Activated gamma-delta T cell treated with Interleukin-2 at 50 U/mL for 16 hours (primary cell): ENCODE data around the gene ADAMTS2.

Source experiments
- DNase-seq: peaks from one replicate; pipeline ENCODE4 v3.0.0-alpha.2; 2020

Gene ADAMTS2

GRCh38 chr5:179191506-179192184 lies 153.6 kb downstream of the ADAMTS2 start:
- no peak for DNase-seq

GRCh38 chr5:179190851-179191505 lies 154.3 kb downstream of the ADAMTS2 start:
- DNase-seq: no peak

GRCh38 chr5:179188636-179189035 lies 156.6 kb downstream of the ADAMTS2 start:
- no peak for DNase-seq

GRCh38 chr5:179187681-179188575 lies 157.3 kb downstream of the ADAMTS2 start:
- no peak for DNase-seq

GRCh38 chr5:179187229-179187678 lies 158.0 kb downstream of the ADAMTS2 start:
- DNase-seq: no peak

GRCh38 chr5:179186801-179187200 lies 158.5 kb downstream of the ADAMTS2 start:
- no peak for DNase-seq

GRCh38 chr5:179185941-179186411 lies 159.3 kb downstream of the ADAMTS2 start:
- no peak for DNase-seq

GRCh38 chr5:179185256-179185940 lies 159.9 kb downstream of the ADAMTS2 start:
- no peak for DNase-seq

- DNase-seq: no peak
Observed at GRCh38 chr5:179184521-179185050, 160.7 kb downstream of the ADAMTS2 start.

GRCh38 chr5:179183481-179183880 lies 161.8 kb downstream of the ADAMTS2 start:
- DNase-seq: no peak

- no peak for DNase-seq
Observed at GRCh38 chr5:179182601-179183000, 162.7 kb downstream of the ADAMTS2 start.

GRCh38 chr5:179181988-179182387 lies 163.3 kb downstream of the ADAMTS2 start:
- DNase-seq: no peak

GRCh38 chr5:179180921-179181645 lies 164.2 kb downstream of the ADAMTS2 start:
- DNase-seq: no peak

GRCh38 chr5:179180061-179180610 lies 165.1 kb downstream of the ADAMTS2 start:
- no peak for DNase-seq

GRCh38 chr5:179177711-179178575 lies 167.3 kb downstream of the ADAMTS2 start:
- no peak for DNase-seq

- no peak for DNase-seq
Observed at GRCh38 chr5:179176571-179177230, 168.6 kb downstream of the ADAMTS2 start.

GRCh38 chr5:179176166-179176565 lies 169.1 kb downstream of the ADAMTS2 start:
- no peak for DNase-seq

GRCh38 chr5:179171816-179172745 lies 173.2 kb downstream of the ADAMTS2 start:
- DNase-seq: no peak
